Panc1 (cell line): Measurements from ENCODE around the gene FCHSD1. TPM values are rescaled to one million over a fixed set of nuclear protein-coding genes. Genes with fewer than 3 reads are reported as not detected.
A peak's percentile ranks its signal among the peaks of the same experiment; 100 is the strongest.

ENCODE experiments used
- ATAC-seq: fragments of 200-7000 bp; cut with Tn5 transposase; 2 replicates; pipeline ENCODE4 v1.9.1; 2020; ENCODE audit warnings: mild to moderate bottlenecking, moderate library complexity
- BruUV-seq: library from RNA; stranded (reverse); fragments of 400-500 nt; replicated peaks from 2 replicates; lab custom pipeline; 2021; lab: Mats Ljungman, UMichigan
- CTCF ChIA-PET: fragments of 300-600 bp; sonication (Branson Sonifier 250); formaldehyde crosslinking; loops from one replicate; lab custom pipeline; 2022; ENCODE audit warnings: antibody characterized with exemption; lab: Charles Lee
- POLR2A ChIA-PET: fragments of 300-600 bp; sonication (Branson Sonifier 250); formaldehyde crosslinking; loops from one replicate; lab custom pipeline; 2022; ENCODE audit warnings: antibody characterized with exemption; lab: Charles Lee
- DNase-seq: peaks from one replicate; pipeline ENCODE4 v3.0.0-alpha.2; 2010; ENCODE audit warnings: low read depth, low spot score
- H3K27ac ChIP-seq: 2 replicates; pipeline ENCODE4 v1.5.1; 2011; ENCODE audit warnings: mild to moderate bottlenecking, low read length, inconsistent platforms
- H3K27me3 ChIP-seq: fragments of 200-500 bp; sonication (Bioruptor generic); 2 replicates; pipeline ENCODE4 v1.6.0; 2014; ENCODE audit warnings: low read length, inconsistent platforms; ENCODE audit not compliant: control insufficient read depth, insufficient read depth
- H3K36me3 ChIP-seq: fragments of 200-500 bp; sonication (Bioruptor generic); 2 replicates; pipeline ENCODE4 v1.5.1; 2014; ENCODE audit warnings: inconsistent platforms, mild to moderate bottlenecking, low read length, moderate library complexity; ENCODE audit not compliant: control insufficient read depth, insufficient read depth
- H3K4me1 ChIP-seq: 2 replicates; pipeline ENCODE4 v1.5.1; 2011; ENCODE audit warnings: inconsistent platforms, mild to moderate bottlenecking, low read length, moderate library complexity; ENCODE audit not compliant: control insufficient read depth, insufficient read depth
- H3K4me3 ChIP-seq, 2 experiments: 2 replicates each; pipeline ENCODE4 v1.5.1; 2011 to 2012; ENCODE audit warnings: low read depth in 2 of 2, low read length in 2 of 2, mild to moderate bottlenecking in 2 of 2, inconsistent platforms in 1 of 2, moderate library complexity in 1 of 2
- H3K9me3 ChIP-seq: fragments of 200-500 bp; sonication (Bioruptor generic); 2 replicates; pipeline ENCODE4 v1.5.1; 2014; ENCODE audit warnings: low read depth, mild to moderate bottlenecking, inconsistent platforms, low read length, moderate library complexity; ENCODE audit not compliant: control insufficient read depth, insufficient read depth
- POLR2AphosphoS5 ChIP-seq: IDR thresholded peaks from 2 replicates; pipeline ENCODE4 v1.6.1; 2012; ENCODE audit warnings: mild to moderate bottlenecking, low read depth, low read length, moderate library complexity
- SIN3A ChIP-seq: IDR thresholded peaks from 2 replicates; pipeline ENCODE4 v1.6.1; 2012; ENCODE audit warnings: low read depth, mild to moderate bottlenecking, low read length, moderate library complexity, borderline replicate concordance; ENCODE audit not compliant: insufficient read depth
- TCF7L2 ChIP-seq: IDR thresholded peaks from 2 replicates; pipeline ENCODE4 v1.6.1; 2011; ENCODE audit warnings: mild to moderate bottlenecking, low read depth, low read length, inconsistent platforms
- in situ Hi-C: cut with HindIII; loops from 2 replicates; pipeline ENCODE4 v1.10.0; 2016; ENCODE audit warnings: low sequenced_read_pairs, low pct_unique_long_range_greater_than_20kb
- intact Hi-C: fragments of 100-400 bp; cut with micrococcal nuclease; formaldehyde crosslinking; loops from one replicate; pipeline ENCODE4 v1.10.0; 2022; ENCODE audit not compliant: unreplicated experiment
- total RNA-seq: library from RNA; stranded (reverse); gene quantifications from one replicate; pipeline ENCODE4 v1.2.1, GENCODE V29; 2021; ENCODE audit not compliant: unreplicated experiment
- TF ChIP-seq, protein P1 (sequence below): fragments of 450-650 bp; IDR thresholded peaks from 2 replicates; pipeline ENCODE4 v1.5.1; 2017; ENCODE audit warnings: mild to moderate bottlenecking
- TF ChIP-seq, protein P2 (sequence below), 2 experiments: IDR thresholded peaks; 2 replicates each; pipeline ENCODE4 v1.6.1; 2011 to 2012; ENCODE audit warnings: low read depth in 2 of 2, control low read depth in 1 of 2, low read length in 1 of 2, mild to moderate bottlenecking in 1 of 2, moderate library complexity in 1 of 2; ENCODE audit not compliant: insufficient read depth in 1 of 2

FCHSD1 gene
- total RNA-seq, 1 experiment from 2014 or later: 32.8 TPM

GRCh38 chr5:141617682-141618029, 33.6 kb downstream of the FCHSD1 start:
- TSS peak; percentile 59 for BruUV-seq
- ChIA-PET CTCF (interaction anchor here (0.5 to 3.9 kb wide), 3 partner anchors 25 to 898 kb away, joined by 3 to 79 read pairs (median 5); no protein-coding TSS in a partner anchor), POLR2A (interaction anchor here (0.6 kb wide), 1 partner anchor 1159 kb away, joined by 3 read pairs; no protein-coding TSS in a partner anchor)
- DNase-seq (no peak), ATAC-seq (no peak)
- Histone ChIP-seq H3K9me3 (no peaks in the 10 kb centered on the region), H3K4me1 (peaks cover 32% of the 10 kb centered on the region), H3K4me3 (peak overlapping the region; percentile 76 to 90), H3K27ac (peak overlapping the region; percentile 83), H3K27me3 (no peaks in the 10 kb centered on the region), H3K36me3 (peaks cover 2% of the 10 kb centered on the region; the same call in 1 of the 2 replicates)
- no peak for TF ChIP-seq POLR2AphosphoS5
- TF ChIP-seq, protein P1, sequence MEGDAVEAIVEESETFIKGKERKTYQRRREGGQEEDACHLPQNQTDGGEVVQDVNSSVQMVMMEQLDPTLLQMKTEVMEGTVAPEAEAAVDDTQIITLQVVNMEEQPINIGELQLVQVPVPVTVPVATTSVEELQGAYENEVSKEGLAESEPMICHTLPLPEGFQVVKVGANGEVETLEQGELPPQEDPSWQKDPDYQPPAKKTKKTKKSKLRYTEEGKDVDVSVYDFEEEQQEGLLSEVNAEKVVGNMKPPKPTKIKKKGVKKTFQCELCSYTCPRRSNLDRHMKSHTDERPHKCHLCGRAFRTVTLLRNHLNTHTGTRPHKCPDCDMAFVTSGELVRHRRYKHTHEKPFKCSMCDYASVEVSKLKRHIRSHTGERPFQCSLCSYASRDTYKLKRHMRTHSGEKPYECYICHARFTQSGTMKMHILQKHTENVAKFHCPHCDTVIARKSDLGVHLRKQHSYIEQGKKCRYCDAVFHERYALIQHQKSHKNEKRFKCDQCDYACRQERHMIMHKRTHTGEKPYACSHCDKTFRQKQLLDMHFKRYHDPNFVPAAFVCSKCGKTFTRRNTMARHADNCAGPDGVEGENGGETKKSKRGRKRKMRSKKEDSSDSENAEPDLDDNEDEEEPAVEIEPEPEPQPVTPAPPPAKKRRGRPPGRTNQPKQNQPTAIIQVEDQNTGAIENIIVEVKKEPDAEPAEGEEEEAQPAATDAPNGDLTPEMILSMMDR: no peak
- TF ChIP-seq, protein P2, sequence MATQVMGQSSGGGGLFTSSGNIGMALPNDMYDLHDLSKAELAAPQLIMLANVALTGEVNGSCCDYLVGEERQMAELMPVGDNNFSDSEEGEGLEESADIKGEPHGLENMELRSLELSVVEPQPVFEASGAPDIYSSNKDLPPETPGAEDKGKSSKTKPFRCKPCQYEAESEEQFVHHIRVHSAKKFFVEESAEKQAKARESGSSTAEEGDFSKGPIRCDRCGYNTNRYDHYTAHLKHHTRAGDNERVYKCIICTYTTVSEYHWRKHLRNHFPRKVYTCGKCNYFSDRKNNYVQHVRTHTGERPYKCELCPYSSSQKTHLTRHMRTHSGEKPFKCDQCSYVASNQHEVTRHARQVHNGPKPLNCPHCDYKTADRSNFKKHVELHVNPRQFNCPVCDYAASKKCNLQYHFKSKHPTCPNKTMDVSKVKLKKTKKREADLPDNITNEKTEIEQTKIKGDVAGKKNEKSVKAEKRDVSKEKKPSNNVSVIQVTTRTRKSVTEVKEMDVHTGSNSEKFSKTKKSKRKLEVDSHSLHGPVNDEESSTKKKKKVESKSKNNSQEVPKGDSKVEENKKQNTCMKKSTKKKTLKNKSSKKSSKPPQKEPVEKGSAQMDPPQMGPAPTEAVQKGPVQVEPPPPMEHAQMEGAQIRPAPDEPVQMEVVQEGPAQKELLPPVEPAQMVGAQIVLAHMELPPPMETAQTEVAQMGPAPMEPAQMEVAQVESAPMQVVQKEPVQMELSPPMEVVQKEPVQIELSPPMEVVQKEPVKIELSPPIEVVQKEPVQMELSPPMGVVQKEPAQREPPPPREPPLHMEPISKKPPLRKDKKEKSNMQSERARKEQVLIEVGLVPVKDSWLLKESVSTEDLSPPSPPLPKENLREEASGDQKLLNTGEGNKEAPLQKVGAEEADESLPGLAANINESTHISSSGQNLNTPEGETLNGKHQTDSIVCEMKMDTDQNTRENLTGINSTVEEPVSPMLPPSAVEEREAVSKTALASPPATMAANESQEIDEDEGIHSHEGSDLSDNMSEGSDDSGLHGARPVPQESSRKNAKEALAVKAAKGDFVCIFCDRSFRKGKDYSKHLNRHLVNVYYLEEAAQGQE (IDR thresholded peaks at IDR 0.05; ENCODE audit: insufficient read depth in 1 of 2, low read depth in 2 of 2, low read length in 1 of 2): no peak
- in situ Hi-C loops (no loop called here), intact Hi-C loops (no loop called here)

DNA sequence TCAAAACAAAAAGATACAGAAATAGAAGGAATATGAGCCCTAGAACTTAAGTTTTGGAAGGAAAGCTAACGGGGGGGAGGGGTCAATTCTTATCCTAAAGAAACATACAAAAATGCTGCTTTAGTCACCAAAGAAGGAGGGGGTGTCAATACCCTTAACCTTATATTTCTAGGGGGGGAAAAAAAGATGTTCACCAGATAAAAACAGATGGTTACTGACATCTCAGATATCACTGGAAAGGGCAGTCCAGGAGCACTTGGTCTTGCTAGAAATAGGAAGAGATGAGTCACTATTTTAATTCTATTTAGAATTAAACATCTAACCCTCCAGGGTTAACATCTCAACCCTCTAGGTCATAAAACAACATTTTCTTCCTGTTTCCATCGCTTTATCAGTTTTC, 34.1 kb downstream of the FCHSD1 start:
- H3K4me1 ChIP-seq: peaks cover 32% of the 10 kb centered on the region
- BruUV-seq: no TSS peak
- peaks cover 2% of the 10 kb centered on the region; the same call in 1 of the 2 replicates for H3K36me3 ChIP-seq
- H3K4me3 ChIP-seq: peak overlapping the region; percentile 76 to 90
- ATAC-seq (no peak), DNase-seq (no peak)
- peak overlapping the region; percentile 83 for H3K27ac ChIP-seq
- CTCF ChIA-PET: interaction anchor here (0.5 to 3.9 kb wide), 4 partner anchors 10 to 897 kb away, joined by 3 to 79 read pairs (median 4); no protein-coding TSS in a partner anchor
- POLR2A ChIA-PET: interaction anchor here (0.5 to 0.6 kb wide), 3 partner anchors 28 to 1158 kb away, joined by 3 to 10 read pairs (median 3); partner anchors contain the start of gene IK
- no peaks in the 10 kb centered on the region for H3K9me3 ChIP-seq
- no peaks in the 10 kb centered on the region for H3K27me3 ChIP-seq
- intact Hi-C loops: no loop called here
- in situ Hi-C loops: no loop called here
- TF ChIP-seq, protein P2 (IDR thresholded peaks at IDR 0.05; ENCODE audit: insufficient read depth in 1 of 2, low read depth in 2 of 2, low read length in 1 of 2): no peak
- TF ChIP-seq TCF7L2 (no peak), SIN3A (no peak), POLR2AphosphoS5 (no peak)
- TF ChIP-seq, protein P1: no peak
